Upper lobe of left lung (tissue), 4 donors: Measurements from ENCODE around the gene KDM8.

Experiments used
- EP300 ChIP-seq, 4 donors: sonication (generic); formaldehyde crosslinking; IDR thresholded peaks; one replicate each; pipeline ENCODE4 v1.5.1; 2017; ENCODE audit warnings: antibody characterized with exemption in 4 of 4, control low read depth in 2 of 4
- POLR2A ChIP-seq, 4 donors: fragments of 450-650 bp; IDR thresholded peaks; one replicate each; pipeline ENCODE4 v1.5.1; 2016 to 2017; ENCODE audit warnings: antibody characterized with exemption in 4 of 4, mild to moderate bottlenecking in 2 of 4
- POLR2AphosphoS5 ChIP-seq, 2 donors: sonication (generic); formaldehyde crosslinking; IDR thresholded peaks; one replicate each; pipeline ENCODE4 v1.5.1; 2017; ENCODE audit warnings: antibody characterized with exemption in 2 of 2
- TF ChIP-seq, protein P1 (sequence below), 6 experiments: fragments of 450-650 bp in 4 of 6; fragments of 200-600 bp in 2 of 6; sonication (generic) in 2 of 6; IDR thresholded peaks; one replicate each; pipeline ENCODE4 v1.5.1; 2016 to 2019; ENCODE audit warnings: antibody characterized with exemption in 6 of 6

DNA sequence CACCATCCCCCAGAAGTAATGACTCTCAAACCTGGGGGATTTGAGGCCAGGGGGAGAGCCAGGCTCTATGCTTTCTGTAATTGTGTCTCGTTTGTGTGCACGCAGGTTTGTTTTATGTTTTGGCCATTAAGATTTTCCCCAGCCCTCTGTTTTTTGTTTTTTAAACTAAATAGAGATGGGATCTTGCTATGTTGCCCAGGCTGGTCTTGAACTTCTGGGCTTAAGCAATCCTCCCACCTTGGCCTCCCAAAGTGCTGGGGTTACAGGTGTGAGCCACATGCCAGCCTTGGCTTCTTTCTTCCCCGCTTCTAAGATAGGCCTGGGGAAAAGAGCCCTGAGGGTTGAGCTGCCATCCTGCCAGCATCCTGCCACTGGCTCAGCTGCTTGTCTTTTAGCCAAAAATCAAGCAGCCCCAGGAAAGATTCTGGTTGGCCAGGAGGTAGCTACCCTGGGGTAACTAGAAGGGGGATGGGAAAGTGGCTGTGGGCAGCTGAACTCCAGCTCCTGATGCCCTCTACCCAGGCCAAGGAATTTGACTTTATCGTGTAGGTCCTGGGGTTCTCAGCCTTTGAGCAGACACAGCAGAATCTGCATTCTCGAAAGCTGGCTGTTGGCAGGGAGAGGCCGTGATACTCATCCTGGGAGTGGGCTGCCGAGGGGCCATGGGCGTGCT lies 18.4 kb downstream of the KDM8 start:
- TF ChIP-seq, protein P1, sequence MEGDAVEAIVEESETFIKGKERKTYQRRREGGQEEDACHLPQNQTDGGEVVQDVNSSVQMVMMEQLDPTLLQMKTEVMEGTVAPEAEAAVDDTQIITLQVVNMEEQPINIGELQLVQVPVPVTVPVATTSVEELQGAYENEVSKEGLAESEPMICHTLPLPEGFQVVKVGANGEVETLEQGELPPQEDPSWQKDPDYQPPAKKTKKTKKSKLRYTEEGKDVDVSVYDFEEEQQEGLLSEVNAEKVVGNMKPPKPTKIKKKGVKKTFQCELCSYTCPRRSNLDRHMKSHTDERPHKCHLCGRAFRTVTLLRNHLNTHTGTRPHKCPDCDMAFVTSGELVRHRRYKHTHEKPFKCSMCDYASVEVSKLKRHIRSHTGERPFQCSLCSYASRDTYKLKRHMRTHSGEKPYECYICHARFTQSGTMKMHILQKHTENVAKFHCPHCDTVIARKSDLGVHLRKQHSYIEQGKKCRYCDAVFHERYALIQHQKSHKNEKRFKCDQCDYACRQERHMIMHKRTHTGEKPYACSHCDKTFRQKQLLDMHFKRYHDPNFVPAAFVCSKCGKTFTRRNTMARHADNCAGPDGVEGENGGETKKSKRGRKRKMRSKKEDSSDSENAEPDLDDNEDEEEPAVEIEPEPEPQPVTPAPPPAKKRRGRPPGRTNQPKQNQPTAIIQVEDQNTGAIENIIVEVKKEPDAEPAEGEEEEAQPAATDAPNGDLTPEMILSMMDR (IDR thresholded peaks at IDR 0.05): no peak
- no peak for TF ChIP-seq POLR2AphosphoS5 (IDR thresholded peaks at IDR 0.05)
- no peak for TF ChIP-seq POLR2A (IDR thresholded peaks at IDR 0.05)
- TF ChIP-seq EP300 (IDR thresholded peaks at IDR 0.05): no peak
